Left lung (tissue), 10 donors: Measurements from ENCODE around the gene OR7A10. TPM values are rescaled to one million over a fixed set of nuclear protein-coding genes. Genes with fewer than 3 reads are reported as not detected.
"Not testable (repeated sequence)": the region's sequence is repeated elsewhere in the genome, so short reads cannot be mapped to it uniquely, and the experiment has no call there.

Experiments used
- ATAC-seq: fragments of 200-7000 bp; cut with Tn5 transposase; one replicate; pipeline ENCODE4 v1.9.1; 2020; ENCODE audit warnings: moderate library complexity
- DNase-seq, 4 donors: peaks; one replicate each; pipeline ENCODE4 v3.0.0-alpha.2; 2013 to 2020
- H3K27ac ChIP-seq, 2 donors: fragments of 200-600 bp; sonication (generic) in 1 of 2; one replicate each; pipeline versions ENCODE4 v1.5.0 to v1.8.0; 2020 to 2021
- H3K27me3 ChIP-seq, 2 donors: fragments of 200-600 bp; sonication (generic) in 1 of 2; one replicate each; pipeline versions ENCODE4 v1.5.0 to v1.8.0; 2020 to 2021
- H3K36me3 ChIP-seq, 2 donors: fragments of 200-600 bp; sonication (generic) in 1 of 2; one replicate each; pipeline versions ENCODE4 v1.5.0 to v1.8.0; 2020 to 2021
- H3K4me1 ChIP-seq, 2 donors: fragments of 200-600 bp; one replicate each; pipeline ENCODE4 v1.8.0; 2021
- H3K4me3 ChIP-seq, 2 donors: fragments of 200-600 bp; sonication (generic) in 1 of 2; one replicate each; pipeline versions ENCODE4 v1.5.0 to v1.8.0; 2020 to 2021; ENCODE audit warnings: mild to moderate bottlenecking in 1 of 2
- H3K9me3 ChIP-seq, 2 donors: fragments of 200-600 bp; sonication (generic) in 1 of 2; one replicate each; pipeline versions ENCODE4 v1.5.0 to v1.8.0; 2020 to 2021
- intact Hi-C, 2 donors: fragments of 100-400 bp; cut with DNase I; formaldehyde crosslinking; loops; one replicate each; pipeline versions ENCODE4 v1.11.2 to v1.14.2; 2022
- polyA plus RNA-seq, 6 donors: library from polyadenylated mRNA; unstranded; fragments of 120-200 nt; gene quantifications; one replicate each; pipeline ENCODE4 v1.2.1, GENCODE V29; 2013; ENCODE audit not compliant: insufficient read length in 6 of 6
- total RNA-seq, 2 donors: library from RNA; stranded (reverse); fragmentation: NEBNext Ultra II Directional; extraction: Animal tissue kit (Norgen Biotek cat#: 25700); gene quantifications; one replicate each; pipeline ENCODE4 v1.2.1, GENCODE V29; 2021
- TF ChIP-seq, protein P1 (sequence below), 2 donors: fragments of 200-600 bp; sonication (generic) in 1 of 2; IDR thresholded peaks; one replicate each; pipeline versions ENCODE4 v1.5.0 to v1.8.0; 2021; ENCODE audit warnings: antibody characterized with exemption in 2 of 2
- donor health status: DM: no; HTN: yes; CAD: no.
- donor health status: DM: no; HTN: no; CAD: no.

The OR7A10 gene
- total and polyA plus RNA-seq, 8 donors, result not detected

DNA sequence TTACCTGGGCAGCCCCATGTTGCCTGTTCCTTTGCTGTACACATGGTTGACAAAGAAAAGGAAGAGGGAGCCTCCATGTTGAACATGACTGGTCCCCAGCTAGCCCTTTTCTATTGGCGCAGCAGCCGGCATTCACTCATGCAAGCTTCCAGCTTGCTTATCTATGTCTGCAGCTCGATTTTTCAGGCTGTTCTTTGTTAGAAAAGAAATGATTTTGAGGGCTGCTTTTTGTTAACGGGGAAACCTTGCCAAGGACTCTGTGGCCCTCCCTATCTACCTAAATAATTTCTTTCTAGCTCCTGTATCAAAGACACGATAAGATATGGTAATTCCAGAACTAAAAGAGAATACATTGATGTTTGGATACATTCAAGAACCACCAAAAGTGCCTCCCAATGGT, 50.0 kb downstream of the OR7A10 start:
- ATAC-seq, result no peak
- Histone ChIP-seq H3K27ac (no peak overlapping the region), H3K9me3 (no peaks in the 10 kb centered on the region), H3K4me3 (no peak overlapping the region), H3K4me1 (peaks cover 0 to 14% of the 10 kb centered on the region in 2 donors), H3K36me3 (no peaks in the 10 kb centered on the region), H3K27me3 (no peaks in the 10 kb centered on the region)
- TF ChIP-seq, protein P1, sequence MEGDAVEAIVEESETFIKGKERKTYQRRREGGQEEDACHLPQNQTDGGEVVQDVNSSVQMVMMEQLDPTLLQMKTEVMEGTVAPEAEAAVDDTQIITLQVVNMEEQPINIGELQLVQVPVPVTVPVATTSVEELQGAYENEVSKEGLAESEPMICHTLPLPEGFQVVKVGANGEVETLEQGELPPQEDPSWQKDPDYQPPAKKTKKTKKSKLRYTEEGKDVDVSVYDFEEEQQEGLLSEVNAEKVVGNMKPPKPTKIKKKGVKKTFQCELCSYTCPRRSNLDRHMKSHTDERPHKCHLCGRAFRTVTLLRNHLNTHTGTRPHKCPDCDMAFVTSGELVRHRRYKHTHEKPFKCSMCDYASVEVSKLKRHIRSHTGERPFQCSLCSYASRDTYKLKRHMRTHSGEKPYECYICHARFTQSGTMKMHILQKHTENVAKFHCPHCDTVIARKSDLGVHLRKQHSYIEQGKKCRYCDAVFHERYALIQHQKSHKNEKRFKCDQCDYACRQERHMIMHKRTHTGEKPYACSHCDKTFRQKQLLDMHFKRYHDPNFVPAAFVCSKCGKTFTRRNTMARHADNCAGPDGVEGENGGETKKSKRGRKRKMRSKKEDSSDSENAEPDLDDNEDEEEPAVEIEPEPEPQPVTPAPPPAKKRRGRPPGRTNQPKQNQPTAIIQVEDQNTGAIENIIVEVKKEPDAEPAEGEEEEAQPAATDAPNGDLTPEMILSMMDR (IDR thresholded peaks at IDR 0.05), result no peak
- intact Hi-C loops, result no loop called here
- DNase-seq, result no peak

DNA sequence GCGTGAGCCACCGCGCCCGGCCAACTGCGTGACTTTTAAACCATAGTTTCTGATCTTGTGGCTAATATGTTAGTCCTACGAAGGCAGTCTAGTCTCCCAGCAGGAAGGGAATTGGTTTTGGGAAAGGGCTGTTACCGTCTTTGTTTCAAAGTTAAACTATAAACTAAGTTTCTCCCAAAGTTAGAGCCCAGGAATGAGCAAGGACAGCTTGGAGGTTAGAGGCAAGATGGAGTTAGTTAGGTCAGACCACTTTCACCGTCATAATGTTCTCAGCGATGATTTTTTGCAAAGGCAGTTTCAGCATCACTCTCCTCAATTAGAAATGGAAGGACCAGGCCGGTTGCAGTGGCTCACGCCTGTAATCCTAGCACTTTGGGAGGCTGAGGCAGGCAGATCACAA, 52.7 kb downstream of the OR7A10 start:
- no peak for DNase-seq
- intact Hi-C loops, result no loop called here
- TF ChIP-seq, protein P1 (IDR thresholded peaks at IDR 0.05), result no peak

DNA sequence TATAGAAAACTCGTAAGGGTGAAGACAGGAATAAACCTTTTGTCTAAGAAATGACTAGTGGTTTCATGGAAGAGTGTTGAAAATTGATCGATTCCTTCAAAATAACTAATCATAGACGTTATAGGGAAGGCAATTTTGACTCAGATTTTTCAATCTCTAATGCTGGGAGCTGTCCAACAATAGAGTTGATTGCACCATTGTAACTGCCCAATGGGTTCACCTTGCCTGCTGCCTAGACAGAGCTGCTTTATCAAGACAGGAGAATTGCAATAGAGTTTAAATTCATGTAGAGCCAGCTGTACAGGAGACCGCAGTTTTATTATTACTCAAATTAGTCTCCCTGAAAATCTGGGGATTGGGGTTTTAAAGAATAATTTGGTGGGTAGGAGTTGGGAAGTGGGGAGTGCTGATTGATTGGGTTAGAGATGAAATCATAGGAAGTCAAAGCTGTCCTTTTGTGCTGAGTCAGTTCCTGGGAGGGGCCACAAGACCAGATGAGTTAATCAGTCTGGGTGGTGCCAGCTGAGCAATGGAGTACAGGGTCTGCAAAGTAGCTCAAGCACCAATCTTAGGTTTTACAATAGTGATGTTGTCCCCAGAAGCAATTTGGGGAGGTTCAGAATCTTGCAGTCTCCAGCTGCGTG, 53.5 kb downstream of the OR7A10 start:
- TF ChIP-seq, protein P1 (IDR thresholded peaks at IDR 0.05), result no peak
- H3K4me3 ChIP-seq, result no peak overlapping the region
- ATAC-seq (no peak), DNase-seq (no peak)
- no peaks in the 10 kb centered on the region for H3K9me3 ChIP-seq
- H3K36me3 ChIP-seq, result no peaks in the 10 kb centered on the region
- no peaks in the 10 kb centered on the region for H3K27me3 ChIP-seq
- H3K4me1 ChIP-seq, result peaks cover 0 to 14% of the 10 kb centered on the region in 2 donors
- intact Hi-C loops, result no loop called here
- no peak overlapping the region for H3K27ac ChIP-seq

More for the DNA sequence above, 52.7 kb downstream of the OR7A10 start:
- Histone ChIP-seq H3K4me3 (no peak overlapping the region), H3K9me3 (no peaks in the 10 kb centered on the region), H3K27ac (no peak overlapping the region), H3K4me1 (peaks cover 0 to 14% of the 10 kb centered on the region in 2 donors), H3K36me3 (no peaks in the 10 kb centered on the region), H3K27me3 (no peaks in the 10 kb centered on the region)
- no peak for ATAC-seq

DNA sequence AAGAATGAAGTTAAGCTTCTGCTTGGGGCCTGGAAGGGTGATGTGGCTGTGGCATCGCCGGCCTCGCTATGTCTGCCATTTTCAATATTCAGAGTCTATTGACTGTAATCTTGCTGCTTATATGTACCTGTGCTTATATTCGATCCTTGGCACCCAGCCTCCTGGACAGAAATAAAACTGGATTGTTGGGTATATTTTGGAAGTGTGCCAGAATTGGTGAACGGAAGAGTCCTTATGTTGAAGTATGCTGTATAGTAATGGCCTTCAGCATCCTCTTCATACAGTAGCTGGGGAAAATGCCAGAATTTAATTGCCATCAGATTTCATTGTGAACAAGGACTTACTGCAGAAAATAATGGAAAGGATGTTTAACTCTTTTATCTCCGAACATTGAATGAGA, 56.5 kb downstream of the OR7A10 start:
- H3K27me3 ChIP-seq, H3K4me3 ChIP-seq, H3K27ac ChIP-seq, intact Hi-C loops, ATAC-seq, DNase-seq, H3K9me3 ChIP-seq, H3K36me3 ChIP-seq: not testable (repeated sequence)
- H3K4me1 ChIP-seq, result peaks cover 0 to 22% of the 10 kb centered on the region in 2 donors

Other genes starting within 250 kb of the OR7A10 start
- under 1 TPM; 0.50 to 0.84 TPM for gene ADGRE3, start 174.1 kb downstream of the OR7A10 start, total RNA-seq
- gene ADGRE3, start 174.1 kb downstream of the OR7A10 start, polyA plus RNA-seq, result under 1 TPM in 4 of 6 donors, not detected in 2; 0.13 to 0.24 (median 0.15) TPM
- 10 to 100 TPM; 11.7 to 16.4 TPM for gene ZNF333, start 158.9 kb downstream of the OR7A10 start, total RNA-seq
- 10 to 100 TPM; 29.6 to 38.7 (median 36.7) TPM for gene ZNF333, start 158.9 kb downstream of the OR7A10 start, polyA plus RNA-seq
- gene ADGRE2, start 70.4 kb downstream of the OR7A10 start, total RNA-seq, result 10 to 100 TPM in 1 of 2 donors, 1 to 10 TPM in 1; 4.7 to 32.0 TPM
- under 1 TPM; 0.35 to 0.89 (median 0.56) TPM for gene ADGRE2, start 70.4 kb downstream of the OR7A10 start, polyA plus RNA-seq
- not detected for gene OR7A5, start 13.7 kb downstream of the OR7A10 start, total RNA-seq
- gene OR7A5, start 13.7 kb downstream of the OR7A10 start, polyA plus RNA-seq, result not detected
- gene OR7C1, start 13.7 kb downstream of the OR7A10 start, total RNA-seq, result under 1 TPM in 1 of 2 donors, not detected in 1; 0.15 TPM
- under 1 TPM; 0.08 to 0.18 (median 0.12) TPM for gene OR7C1, start 13.7 kb downstream of the OR7A10 start, polyA plus RNA-seq
- gene OR7A17, start 37.2 kb upstream of the OR7A10 start, total RNA-seq, result not detected
- gene OR7A17, start 37.2 kb upstream of the OR7A10 start, polyA plus RNA-seq, result under 1 TPM in 4 of 6 donors, not detected in 2; 0.06 to 0.10 (median 0.07) TPM
- not detected for gene OR7C2, start 92.6 kb upstream of the OR7A10 start, total RNA-seq
- gene OR7C2, start 92.6 kb upstream of the OR7A10 start, polyA plus RNA-seq, result not detected
- gene SLC1A6, start 130.9 kb upstream of the OR7A10 start, total RNA-seq, result not detected
- gene SLC1A6, start 130.9 kb upstream of the OR7A10 start, polyA plus RNA-seq, result under 1 TPM; 0.09 to 0.31 (median 0.17) TPM
- gene CASP14, start 200.6 kb upstream of the OR7A10 start, total RNA-seq, result not detected
- under 1 TPM in 2 of 6 donors, not detected in 4; 0.10 to 0.11 TPM for gene CASP14, start 200.6 kb upstream of the OR7A10 start, polyA plus RNA-seq
- gene OR1I1, start 233.3 kb upstream of the OR7A10 start, total RNA-seq, result not detected
- under 1 TPM; 0.07 to 0.14 (median 0.09) TPM for gene OR1I1, start 233.3 kb upstream of the OR7A10 start, polyA plus RNA-seq